HUES6 (cell line): Measurements from ENCODE around the gene CHM.
"Not testable (repeated sequence)": the region's sequence is repeated elsewhere in the genome, so short reads cannot be mapped to it uniquely, and the experiment has no call there.

Source experiments
- H3K27ac ChIP-seq: 2 replicates; pipeline ENCODE4 v1.7.0; 2013; ENCODE audit warnings: low read depth, mild to moderate bottlenecking, low read length, inconsistent platforms
- H3K27me3 ChIP-seq: 2 replicates; pipeline ENCODE4 v1.6.1; 2013; ENCODE audit warnings: low read length; ENCODE audit not compliant: control insufficient read depth, insufficient read depth
- H3K36me3 ChIP-seq: 2 replicates; pipeline ENCODE4 v1.6.1; 2013; ENCODE audit warnings: low read length; ENCODE audit not compliant: control insufficient read depth, insufficient read depth
- H3K4me1 ChIP-seq: 2 replicates; pipeline ENCODE4 v1.6.1; 2013; ENCODE audit warnings: low read length; ENCODE audit not compliant: control insufficient read depth, insufficient read depth
- H3K4me3 ChIP-seq: 2 replicates; pipeline ENCODE4 v1.5.1; 2013; ENCODE audit warnings: low read depth, low read length
- H3K9ac ChIP-seq: one replicate; pipeline ENCODE4 v1.6.1; 2013; ENCODE audit warnings: mild to moderate bottlenecking, low read length
- H3K9me3 ChIP-seq: 2 replicates; pipeline ENCODE4 v1.6.1; 2013; ENCODE audit warnings: low read depth, low read length; ENCODE audit not compliant: control insufficient read depth, insufficient read depth

CHM gene

DNA sequence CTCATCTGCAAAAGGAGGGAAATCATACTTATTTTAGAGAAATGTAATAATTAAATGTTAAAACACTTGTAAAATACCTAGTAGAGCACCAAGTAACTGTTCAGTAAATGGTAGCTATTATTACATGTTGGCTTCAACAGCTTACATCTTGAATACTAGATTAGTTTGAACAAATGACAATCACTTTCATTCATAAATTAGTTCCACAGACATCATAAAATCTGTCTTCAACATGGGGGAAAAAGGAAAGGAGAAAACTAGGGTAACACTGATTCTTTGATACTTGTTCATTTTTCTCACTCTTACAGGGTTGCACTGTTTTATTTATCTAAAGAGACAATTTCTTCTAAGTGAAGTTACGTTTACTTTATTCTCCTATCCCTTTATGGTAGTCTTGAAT lies 51.7 kb downstream of the CHM start:
- H3K4me1 ChIP-seq: peaks cover 56% of the 10 kb centered on the region
- no peak overlapping the region for H3K4me3 ChIP-seq
- no peak overlapping the region for H3K9ac ChIP-seq
- no peaks in the 10 kb centered on the region for H3K36me3 ChIP-seq
- H3K27me3 ChIP-seq: no peaks in the 10 kb centered on the region
- H3K9me3 ChIP-seq: no peaks in the 10 kb centered on the region
- H3K27ac ChIP-seq: peak overlapping the region; percentile 78

DNA sequence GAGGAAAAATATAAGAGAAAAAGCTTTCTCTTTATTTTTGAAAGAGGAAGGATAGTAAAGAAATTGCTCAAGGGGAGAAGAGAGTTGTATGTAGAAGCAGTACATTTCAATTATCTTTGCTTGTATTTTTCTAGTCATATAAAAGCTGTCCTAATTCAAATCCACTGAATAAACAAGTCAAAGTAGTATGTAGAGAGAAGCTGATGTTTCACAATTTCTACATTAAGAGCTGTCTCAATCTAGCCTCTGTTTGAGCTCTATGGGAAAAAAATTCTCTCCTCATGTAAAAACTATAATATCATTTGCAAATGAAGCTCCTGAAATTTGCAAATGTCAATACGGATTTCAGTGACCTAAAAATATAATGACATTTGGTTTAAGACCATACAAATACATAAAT lies 52.6 kb downstream of the CHM start:
- Histone ChIP-seq H3K4me3 (no peak overlapping the region), H3K27ac (no peak overlapping the region), H3K9me3 (peaks cover 5% of the 10 kb centered on the region), H3K36me3 (no peaks in the 10 kb centered on the region), H3K27me3 (no peaks in the 10 kb centered on the region), H3K4me1 (peaks cover 56% of the 10 kb centered on the region), H3K9ac (no peak overlapping the region)

DNA sequence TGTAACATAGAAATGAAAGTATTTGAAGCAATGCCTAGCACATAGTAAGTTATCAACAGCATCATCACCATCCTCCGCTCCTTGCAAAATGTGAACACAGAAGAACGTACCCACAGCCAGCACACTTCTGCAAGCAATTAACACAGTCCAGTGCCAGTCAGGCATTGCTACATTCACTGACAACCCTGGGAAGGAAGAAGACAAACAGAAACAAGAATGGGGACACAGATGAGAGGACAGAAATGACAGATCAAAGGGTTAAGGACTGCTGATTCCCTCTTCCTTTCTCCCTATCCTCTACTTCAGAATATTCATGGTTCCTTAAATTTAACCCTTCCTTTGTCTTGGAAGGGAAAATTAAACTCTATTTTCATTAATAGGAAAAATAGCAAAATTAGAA lies 53.1 kb downstream of the CHM start:
- Histone ChIP-seq H3K9me3 (peaks cover 7% of the 10 kb centered on the region), H3K27me3 (no peaks in the 10 kb centered on the region), H3K4me3 (no peak overlapping the region), H3K36me3 (no peaks in the 10 kb centered on the region), H3K4me1 (peaks cover 56% of the 10 kb centered on the region), H3K9ac (peak overlapping the region; percentile 4), H3K27ac (peak overlapping the region; percentile 1; the same call in 1 of the 2 replicates)

DNA sequence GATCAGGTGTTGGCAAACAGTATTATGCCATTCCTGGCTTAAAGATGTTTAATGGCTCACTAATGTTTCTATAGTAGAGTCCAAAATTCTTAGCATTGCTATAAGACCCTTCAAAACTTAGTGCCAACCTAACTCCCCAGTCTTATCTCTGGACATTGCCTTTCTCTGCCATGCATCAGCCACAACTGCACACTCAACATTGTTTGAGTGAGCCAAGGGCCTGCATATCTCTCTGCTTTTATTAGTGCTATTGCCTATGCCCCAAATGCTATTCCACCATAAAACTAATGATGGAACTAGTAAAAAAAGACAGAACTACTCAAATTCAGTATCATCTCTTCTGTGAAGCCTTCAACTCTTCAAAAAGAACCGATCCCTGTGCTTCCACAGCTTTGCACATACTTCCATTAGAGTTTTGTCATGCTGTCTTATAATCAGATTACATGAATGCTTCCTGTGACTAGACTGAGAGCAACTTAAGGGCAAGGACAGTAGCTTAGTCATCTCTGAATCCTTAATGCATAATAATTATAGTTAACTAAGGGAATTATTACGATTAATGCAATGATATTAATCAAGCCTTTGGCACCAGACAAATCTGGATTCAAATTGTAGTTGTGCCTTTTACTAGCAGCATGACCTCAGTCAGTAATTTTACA lies 53.7 kb downstream of the CHM start:
- Histone ChIP-seq H3K4me3 (no peak overlapping the region), H3K4me1 (peaks cover 56% of the 10 kb centered on the region), H3K27me3 (no peaks in the 10 kb centered on the region), H3K9ac (no peak overlapping the region), H3K9me3 (peaks cover 12% of the 10 kb centered on the region), H3K36me3 (no peaks in the 10 kb centered on the region), H3K27ac (peak overlapping the region; percentile 32; the same call in 1 of the 2 replicates)

GRCh38 chrX:85992811-85993229 lies 54.5 kb downstream of the CHM start:
- peaks cover 55% of the 10 kb centered on the region for H3K4me1 ChIP-seq
- H3K27ac ChIP-seq: peak overlapping the region; percentile 32; the same call in 1 of the 2 replicates
- H3K9ac ChIP-seq: no peak overlapping the region
- H3K4me3 ChIP-seq: no peak overlapping the region
- H3K27me3 ChIP-seq: no peaks in the 10 kb centered on the region
- no peaks in the 10 kb centered on the region for H3K36me3 ChIP-seq
- H3K9me3 ChIP-seq: peaks cover 17% of the 10 kb centered on the region

DNA sequence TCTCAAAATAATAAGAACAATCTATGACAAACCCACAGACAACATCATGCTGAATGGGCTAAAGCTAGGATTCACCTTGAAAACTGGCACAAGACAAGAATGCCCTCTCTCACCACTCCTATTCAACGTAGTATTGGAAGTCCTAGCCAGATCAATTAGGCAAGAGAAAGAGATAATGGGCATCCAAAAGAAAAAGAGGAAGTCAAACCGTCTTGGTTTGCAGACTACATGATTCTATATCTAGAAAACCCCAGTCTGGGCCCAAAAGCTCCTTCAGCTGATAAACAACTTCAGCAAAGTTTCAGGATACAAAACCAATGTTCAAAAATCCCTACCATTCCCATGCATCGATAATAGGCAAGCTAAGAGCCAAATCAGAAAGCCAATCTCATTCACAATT lies 59.0 kb downstream of the CHM start:
- no peaks in the 10 kb centered on the region; the same call in 1 of the 2 replicates for H3K27me3 ChIP-seq
- peaks cover 4% of the 10 kb centered on the region; the same call in 1 of the 2 replicates for H3K36me3 ChIP-seq
- peaks cover 12% of the 10 kb centered on the region; the same call in 1 of the 2 replicates for H3K4me1 ChIP-seq
- H3K9ac ChIP-seq: no peak overlapping the region
- peaks cover 17% of the 10 kb centered on the region for H3K9me3 ChIP-seq
- no peak overlapping the region for H3K27ac ChIP-seq
- no peak overlapping the region for H3K4me3 ChIP-seq

DNA sequence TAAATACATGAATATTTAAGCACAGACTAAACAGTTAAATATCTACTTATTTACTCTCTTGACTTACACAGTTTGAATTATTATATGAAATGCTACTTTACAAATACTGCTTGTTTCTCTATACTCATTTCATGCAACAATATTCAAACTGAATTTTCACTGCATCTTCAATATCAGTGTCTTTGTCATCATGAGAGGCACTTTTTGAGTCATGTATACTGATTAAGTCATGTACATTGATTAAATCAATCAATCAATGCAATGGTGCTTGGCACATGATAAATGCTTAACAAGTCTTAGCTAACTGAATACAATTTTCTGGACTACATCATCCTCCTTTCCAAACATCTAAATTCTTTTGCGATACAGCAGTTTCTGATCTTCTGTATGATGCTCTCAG lies 67.1 kb downstream of the CHM start:
- Histone ChIP-seq H3K4me1 (no peaks in the 10 kb centered on the region), H3K9ac (no peak overlapping the region), H3K27ac (no peak overlapping the region), H3K27me3 (no peaks in the 10 kb centered on the region), H3K9me3 (no peaks in the 10 kb centered on the region), H3K36me3 (peaks cover 33% of the 10 kb centered on the region), H3K4me3 (no peak overlapping the region)

GRCh38 chrX:85977218-85977617 lies 70.1 kb downstream of the CHM start:
- Histone ChIP-seq H3K4me1 (no peaks in the 10 kb centered on the region), H3K9me3 (no peaks in the 10 kb centered on the region), H3K27me3 (no peaks in the 10 kb centered on the region), H3K4me3 (no peak overlapping the region), H3K36me3 (peaks cover 36% of the 10 kb centered on the region), H3K27ac (no peak overlapping the region), H3K9ac (no peak overlapping the region)

DNA sequence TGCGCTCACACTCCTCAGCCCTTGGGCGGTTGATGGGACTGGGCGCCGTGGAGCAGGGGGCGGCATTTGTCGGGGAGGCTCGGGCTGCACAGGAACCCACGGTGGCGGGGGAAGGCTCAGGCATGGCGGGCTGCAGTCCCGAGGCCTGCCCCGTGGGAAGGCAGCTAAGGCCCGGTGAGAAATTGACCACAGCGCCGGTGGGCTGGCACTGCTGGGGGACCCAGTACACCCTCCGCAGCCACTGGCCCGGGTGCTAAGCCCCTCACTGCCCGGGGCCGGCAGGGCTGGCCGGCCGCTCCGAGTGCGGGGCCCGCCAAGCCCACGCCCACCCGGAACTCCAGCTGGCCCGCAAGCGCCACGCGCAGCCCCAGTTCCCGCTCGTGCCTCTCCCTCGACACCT lies 75.0 kb downstream of the CHM start:
- peaks cover 25% of the 10 kb centered on the region for H3K36me3 ChIP-seq
- H3K27ac ChIP-seq, H3K27me3 ChIP-seq, H3K4me1 ChIP-seq, H3K4me3 ChIP-seq, H3K9me3 ChIP-seq, H3K9ac ChIP-seq: not testable (repeated sequence)

- Histone ChIP-seq H3K4me1 (peaks cover 3% of the 10 kb centered on the region; the same call in 1 of the 2 replicates), H3K27ac (no peak overlapping the region), H3K36me3 (no peaks in the 10 kb centered on the region), H3K9me3 (no peaks in the 10 kb centered on the region), H3K9ac (no peak overlapping the region), H3K27me3 (no peaks in the 10 kb centered on the region), H3K4me3 (no peak overlapping the region)
Measured at GRCh38 chrX:85964744-85965143, 82.6 kb downstream of the CHM start.

DNA sequence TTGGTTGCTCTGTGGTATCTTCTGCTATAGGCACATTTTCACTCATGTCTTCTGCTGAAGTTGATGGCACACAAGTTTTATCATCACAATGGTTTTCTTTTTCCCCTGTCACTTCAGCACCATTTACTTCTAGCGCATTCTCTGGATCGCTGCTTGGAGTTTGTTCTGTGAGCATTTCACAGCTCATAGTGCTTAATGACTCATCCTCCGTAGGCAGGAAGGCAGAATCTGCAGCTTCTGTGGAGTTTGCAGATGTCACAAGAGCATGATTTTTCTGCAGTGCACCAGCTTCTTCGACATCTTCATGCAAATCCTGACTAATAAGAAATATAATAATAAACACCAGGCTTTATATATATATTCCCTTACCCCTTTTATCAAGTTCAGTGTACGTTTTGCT lies 83.6 kb downstream of the CHM start:
- H3K4me1 ChIP-seq: peaks cover 3% of the 10 kb centered on the region; the same call in 1 of the 2 replicates
- no peak overlapping the region for H3K27ac ChIP-seq
- no peak overlapping the region for H3K9ac ChIP-seq
- no peak overlapping the region for H3K4me3 ChIP-seq
- H3K9me3 ChIP-seq: no peaks in the 10 kb centered on the region
- H3K36me3 ChIP-seq: no peaks in the 10 kb centered on the region
- no peaks in the 10 kb centered on the region for H3K27me3 ChIP-seq
